NCI-H1436 (cell line): ENCODE results near the gene WDR26.
"Not testable (repeated sequence)": the region's sequence is repeated elsewhere in the genome, so short reads cannot be mapped to it uniquely, and the experiment has no call there.

ENCODE experiments used
- DNase-seq: peaks from one replicate; lab custom pipeline; 2025; lab: John Stamatoyannopoulos, UW

Gene WDR26

DNA sequence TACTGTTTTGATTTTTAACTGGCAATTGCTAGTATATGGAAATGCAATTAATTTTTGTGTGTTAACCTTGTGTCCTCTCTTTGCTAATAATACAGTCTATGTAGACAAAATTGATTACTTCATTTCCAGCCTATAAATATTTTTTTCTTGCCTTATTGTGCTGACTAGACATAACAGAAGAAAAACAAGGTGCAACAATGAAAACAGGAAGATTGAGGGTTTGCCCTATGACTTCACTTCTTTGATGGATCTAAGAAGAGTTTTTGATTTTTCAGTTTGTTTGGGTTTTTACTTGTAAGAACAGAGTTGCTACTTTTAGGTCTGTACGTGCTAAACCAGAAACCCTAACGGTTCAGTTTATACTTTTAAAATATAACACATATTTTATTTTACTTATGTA is 86.5 kb downstream of the WDR26 start:
- no peak for DNase-seq

DNA sequence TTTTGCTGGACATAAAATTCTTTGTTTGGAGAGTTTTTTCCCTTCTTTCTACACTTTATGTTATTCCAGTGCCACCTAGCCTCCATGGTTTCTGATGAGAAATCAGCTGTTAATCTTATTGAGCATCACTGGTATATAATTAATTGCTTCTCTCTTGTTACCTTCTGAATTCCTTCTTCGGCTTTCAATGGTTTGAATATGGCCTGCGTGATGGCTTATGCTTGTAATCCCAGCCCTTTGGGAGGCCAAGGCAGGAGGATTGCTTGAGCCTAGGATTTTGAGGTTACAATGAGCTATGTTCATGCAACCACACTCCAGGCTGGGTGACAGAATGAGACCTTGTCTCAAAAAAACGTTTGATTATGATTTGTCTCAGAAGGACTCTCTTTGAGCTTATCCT is 90.9 kb downstream of the WDR26 start:
- DNase-seq = no peak

DNA sequence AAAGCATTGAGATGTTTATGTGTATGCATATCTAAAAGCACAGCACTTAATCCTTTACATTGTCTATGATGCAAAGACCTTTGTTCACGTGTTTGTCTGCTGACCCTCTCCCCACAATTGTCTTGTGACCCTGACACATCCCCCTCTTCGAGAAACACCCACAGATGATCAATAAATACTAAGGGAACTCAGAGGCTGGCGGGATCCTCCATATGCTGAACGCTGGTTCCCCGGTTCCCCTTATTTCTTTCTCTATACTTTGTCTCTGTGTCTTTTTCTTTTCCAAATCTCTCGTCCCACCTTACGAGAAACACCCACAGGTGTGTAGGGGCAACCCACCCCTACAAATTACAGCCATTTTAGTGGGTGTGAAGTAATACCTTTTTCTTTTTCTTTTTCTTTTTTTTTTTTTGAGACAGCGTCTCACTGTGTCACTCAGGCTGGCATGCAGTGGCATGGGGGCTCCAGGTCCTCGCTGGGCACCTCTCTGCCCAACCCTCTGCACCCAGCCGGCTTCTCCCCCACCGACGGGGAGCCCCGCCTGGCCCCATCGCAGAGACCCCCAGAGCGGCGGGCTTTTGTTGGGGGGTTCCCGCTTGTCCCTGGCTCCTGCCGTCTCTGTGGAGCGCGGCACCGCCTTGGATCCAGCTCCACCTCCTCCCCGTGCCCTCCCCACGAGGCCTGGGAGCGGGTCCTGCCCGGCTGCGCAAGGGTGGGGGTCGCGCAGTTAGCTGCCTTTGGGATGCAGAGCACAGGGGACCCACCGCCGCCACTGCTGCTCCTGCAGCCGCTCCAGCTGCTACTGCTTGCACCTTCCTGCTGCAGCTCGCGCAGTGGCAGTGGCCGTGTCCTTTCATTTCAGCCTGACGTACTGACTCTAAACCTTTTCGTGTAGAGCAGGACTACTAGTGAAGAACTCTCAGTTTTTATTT is 93.9 kb downstream of the WDR26 start:
- DNase-seq = not testable (repeated sequence)

DNA sequence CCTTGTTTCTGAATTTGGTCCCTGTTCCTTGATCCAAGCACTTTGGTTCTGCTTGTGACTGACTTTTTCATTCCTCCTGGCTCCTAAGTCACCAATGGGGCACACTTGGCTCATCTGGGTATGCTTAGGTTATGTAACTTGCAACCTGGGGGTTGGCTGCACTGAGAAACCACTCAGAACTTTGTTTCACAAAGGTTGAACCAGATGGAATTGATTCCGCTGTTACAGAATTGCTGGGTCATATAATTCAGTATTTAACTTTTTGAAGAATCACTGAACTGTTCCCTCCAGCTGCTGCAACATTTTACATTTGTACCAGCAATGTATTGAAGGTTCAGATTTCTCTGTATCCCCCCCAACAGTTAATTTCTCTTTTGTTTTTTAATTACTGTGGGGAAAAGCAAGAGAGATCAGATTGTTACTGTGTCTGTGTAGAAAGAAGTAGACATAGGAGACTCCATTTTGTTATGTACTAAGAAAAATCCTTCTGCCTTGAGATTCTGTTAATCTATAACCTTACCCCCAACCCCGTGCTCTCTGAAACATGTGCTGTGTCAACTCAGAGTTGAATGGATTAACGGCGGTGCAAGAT is 95.1 kb downstream of the WDR26 start:
- no peak for DNase-seq

DNA sequence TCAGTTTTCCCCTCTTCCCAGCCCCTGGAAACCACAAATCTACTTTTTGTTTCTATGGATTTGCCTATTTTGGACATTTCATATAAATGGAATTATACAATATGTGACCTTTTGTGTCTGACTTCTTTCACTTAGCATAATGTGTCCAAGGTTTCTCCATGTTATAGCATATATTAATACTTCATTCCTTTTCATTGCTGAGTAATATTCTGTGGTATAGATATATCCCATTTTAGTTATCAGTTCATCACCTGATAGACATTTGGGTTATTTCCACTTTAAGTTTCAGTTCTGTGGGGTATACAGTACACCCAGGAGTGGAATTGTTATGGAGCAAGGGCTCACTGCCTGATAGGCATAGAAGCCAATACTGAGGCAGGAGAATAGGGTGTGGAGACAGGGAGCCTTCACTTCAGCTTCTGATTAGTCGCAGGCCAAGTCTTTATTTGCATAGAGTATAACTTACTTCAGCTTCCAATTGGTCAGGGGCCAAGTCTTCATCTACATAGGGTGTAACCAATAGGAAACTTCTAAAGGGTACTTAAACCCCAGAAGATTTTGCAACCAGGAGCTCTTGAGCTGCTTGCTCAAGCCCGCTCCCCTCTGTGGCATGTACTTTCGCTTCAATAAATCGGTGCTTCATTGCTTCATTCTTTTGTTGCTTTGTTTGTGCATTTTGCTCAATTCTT is 96.3 kb downstream of the WDR26 start:
- DNase-seq = no peak
